ENCODE results near the gene KCNH1. TPM values are rescaled to one million over a fixed set of nuclear protein-coding genes. Genes with fewer than 3 reads are reported as not detected.

The KCNH1 gene
- total RNA-seq, 2 donors from 2014 or later = 0.40 to 0.64 TPM

- no peak for DNase-seq
- H3K4me3 ChIP-seq = no peak overlapping the region
- no peaks in the 10 kb centered on the region for H3K9me3 ChIP-seq
- no peak for TF ChIP-seq CTCF (IDR thresholded peaks at IDR 0.05)
- no peaks in the 10 kb centered on the region for H3K27me3 ChIP-seq
- H3K27ac ChIP-seq = no peak overlapping the region
- no peak overlapping the region for H3K9ac ChIP-seq (ENCODE audit: low read depth in 2 of 2, low read length in 2 of 2)
- no peaks in the 10 kb centered on the region for H3K36me3 ChIP-seq
- intact Hi-C loops (cut with DNase I) = no loop called here
- H3K4me1 ChIP-seq = no peaks in the 10 kb centered on the region
Measured at GRCh38 chr1:210907251-210907805, 226.6 kb downstream of the KCNH1 start.

GRCh38 chr1:210905944-210906453, 227.9 kb downstream of the KCNH1 start:
- Histone ChIP-seq H3K4me3 (no peak overlapping the region), H3K9ac (ENCODE audit: low read depth in 2 of 2, low read length in 2 of 2) (no peak overlapping the region), H3K9me3 (no peaks in the 10 kb centered on the region), H3K4me1 (no peaks in the 10 kb centered on the region), H3K27me3 (no peaks in the 10 kb centered on the region), H3K36me3 (no peaks in the 10 kb centered on the region), H3K27ac (no peak overlapping the region)
- TF ChIP-seq CTCF (IDR thresholded peaks at IDR 0.05) = no peak
- DNase-seq = no peak
- intact Hi-C loops (cut with DNase I) = no loop called here

- Histone ChIP-seq H3K4me3 (no peak overlapping the region), H3K36me3 (no peaks in the 10 kb centered on the region), H3K9me3 (no peaks in the 10 kb centered on the region), H3K27ac (no peak overlapping the region), H3K4me1 (no peaks in the 10 kb centered on the region), H3K9ac (ENCODE audit: low read depth in 2 of 2, low read length in 2 of 2) (no peak overlapping the region), H3K27me3 (no peaks in the 10 kb centered on the region)
- intact Hi-C loops (cut with DNase I) = no loop called here
- DNase-seq = no peak
- TF ChIP-seq CTCF (IDR thresholded peaks at IDR 0.05) = no peak
Measured at GRCh38 chr1:210905365-210905904, 228.5 kb downstream of the KCNH1 start.

GRCh38 chr1:210901981-210902770, 231.8 kb downstream of the KCNH1 start:
- H3K36me3 ChIP-seq = no peaks in the 10 kb centered on the region
- DNase-seq = no peak
- no peak overlapping the region for H3K27ac ChIP-seq
- no peaks in the 10 kb centered on the region for H3K27me3 ChIP-seq
- no peak for TF ChIP-seq CTCF (IDR thresholded peaks at IDR 0.05)
- no peak overlapping the region for H3K4me3 ChIP-seq
- H3K9me3 ChIP-seq = no peaks in the 10 kb centered on the region
- H3K9ac ChIP-seq (ENCODE audit: low read depth in 2 of 2, low read length in 2 of 2) = no peak overlapping the region
- H3K4me1 ChIP-seq = no peaks in the 10 kb centered on the region
- intact Hi-C loops (cut with DNase I) = no loop called here

- no peaks in the 10 kb centered on the region for H3K27me3 ChIP-seq
- H3K9ac ChIP-seq (ENCODE audit: low read depth in 2 of 2, low read length in 2 of 2) = no peak overlapping the region
- H3K36me3 ChIP-seq = no peaks in the 10 kb centered on the region
- H3K27ac ChIP-seq = no peak overlapping the region
- H3K4me1 ChIP-seq = no peaks in the 10 kb centered on the region
- no peaks in the 10 kb centered on the region for H3K9me3 ChIP-seq
- no peak for TF ChIP-seq CTCF (IDR thresholded peaks at IDR 0.05)
- H3K4me3 ChIP-seq = no peak overlapping the region
- intact Hi-C loops (cut with DNase I) = no loop called here
- no peak for DNase-seq
Measured at GRCh38 chr1:210900820-210901219, 233.1 kb downstream of the KCNH1 start.
